OCI-LY7 (cell line): ENCODE results near the gene ZMPSTE24.

Experiments
- CTCF ChIP-seq: fragments of 200-600 bp; sonication (generic); conservative IDR thresholded peaks from 2 replicates; pipeline ENCODE4 v1.5.1; 2014; ENCODE audit warnings: mild to moderate bottlenecking, antibody characterized with exemption, low read length, moderate library complexity, mixed read lengths
- EZH2phosphoT487 ChIP-seq: fragments of 200-600 bp; sonication (generic); IDR thresholded peaks from 2 replicates; pipeline ENCODE4 v1.6.1; 2018; ENCODE audit warnings: low read depth, borderline replicate concordance, mild to moderate bottlenecking, mixed run types, antibody characterized with exemption, low read length, moderate library complexity, mixed read lengths

- TF ChIP-seq EZH2phosphoT487 = no peak
- TF ChIP-seq CTCF = no peak
Observed at GRCh38 chr1:40252601-40253000, 5.4 kb upstream of the ZMPSTE24 start.
